GM10266 (cell line): ENCODE data around the gene ANGPTL8.
A peak's percentile ranks its signal among the peaks of the same experiment; 100 is the strongest.

Source experiments
- DNase-seq: peaks from one replicate; pipeline ENCODE4 v3.0.0; 2012; ENCODE audit errors: extremely low spot score
- CTCF ChIP-seq: IDR thresholded peaks from 2 replicates; pipeline ENCODE4 v1.5.1; 2012; ENCODE audit warnings: mild to moderate bottlenecking, low read depth; ENCODE audit not compliant: control insufficient read depth, insufficient read depth; ENCODE audit errors: missing control alignments

The ANGPTL8 gene

GRCh38 chr19:11194656-11195558 is 44.5 kb upstream of the ANGPTL8 start:
- TF ChIP-seq CTCF: no peak
- no peak for DNase-seq

- TF ChIP-seq CTCF: no peak
- no peak for DNase-seq
These were observed 43.7 kb upstream of the ANGPTL8 start for GRCh38 chr19:11195681-11196080.

- peak; percentile 57 for DNase-seq
- TF ChIP-seq CTCF: no peak
These were observed 42.8 kb upstream of the ANGPTL8 start for GRCh38 chr19:11196406-11197287.

- no peak for TF ChIP-seq CTCF
- peak; percentile 100 for DNase-seq
These were observed 41.9 kb upstream of the ANGPTL8 start, which contains the start of gene KANK2 for GRCh38 chr19:11197291-11198174. KANK2 (minus strand) TSS chr19:11197545; CDS start chr19:11194511, 3,034 bp downstream.

GRCh38 chr19:11198175-11198534 is 41.3 kb upstream of the ANGPTL8 start:
- no peak for DNase-seq
- TF ChIP-seq CTCF: no peak

GRCh38 chr19:11198769-11199424 is 40.5 kb upstream of the ANGPTL8 start:
- DNase-seq: no peak
- no peak for TF ChIP-seq CTCF
